GM19467 (cell line): ENCODE measurements around the gene ZNF79.

Source experiments
- ATAC-seq: cut with Tn5 transposase; IDR thresholded peaks from one replicate; pipeline ENCODE4 v1.9.1; 2021; ENCODE audit warnings: mild to moderate bottlenecking, moderate library complexity; ENCODE audit not compliant: unreplicated experiment

Gene ZNF79

DNA sequence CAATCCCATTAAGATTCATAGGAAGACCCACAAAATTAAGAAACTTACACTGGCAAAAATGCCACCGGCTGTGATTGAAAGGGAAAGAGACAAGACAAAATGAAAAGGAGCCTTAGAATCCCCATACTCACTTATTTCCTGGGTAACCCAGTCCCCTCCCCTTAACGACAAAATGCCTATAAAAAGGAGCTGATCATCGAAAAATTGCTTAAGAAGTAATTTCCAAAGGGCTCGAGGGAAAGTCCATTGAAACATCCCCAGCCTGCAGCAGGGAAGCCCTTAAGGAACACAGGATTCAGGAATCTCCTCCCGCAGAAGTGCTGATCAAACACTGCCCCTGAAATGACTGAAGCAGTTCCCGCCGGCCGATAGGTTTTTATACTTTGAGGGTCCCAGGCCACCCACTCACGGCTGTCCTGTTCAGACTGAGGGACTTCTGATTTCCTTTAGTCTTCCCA is 677 bp upstream of the ZNF79 start:
- no peak for ATAC-seq

DNA sequence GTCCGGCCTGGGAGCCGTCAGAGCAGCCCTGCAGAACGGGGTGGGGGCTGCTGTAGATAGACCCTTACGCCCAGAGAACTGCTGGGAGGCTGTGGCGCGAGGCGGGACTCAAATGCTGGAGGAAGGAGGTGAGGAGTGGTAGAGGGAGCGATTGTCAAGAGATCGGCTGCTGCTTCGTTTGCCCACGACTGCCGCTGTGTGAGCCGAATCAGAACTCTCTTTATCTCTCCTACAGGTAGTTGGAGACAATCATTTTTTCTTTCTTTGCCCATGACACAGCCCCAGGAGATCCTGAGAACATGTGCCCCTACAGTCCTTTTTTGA is 456 bp downstream of the ZNF79 start:
- no peak for ATAC-seq

GRCh38 chr9:127426756-127427155 is 2.6 kb downstream of the ZNF79 start:
- no peak for ATAC-seq

DNA sequence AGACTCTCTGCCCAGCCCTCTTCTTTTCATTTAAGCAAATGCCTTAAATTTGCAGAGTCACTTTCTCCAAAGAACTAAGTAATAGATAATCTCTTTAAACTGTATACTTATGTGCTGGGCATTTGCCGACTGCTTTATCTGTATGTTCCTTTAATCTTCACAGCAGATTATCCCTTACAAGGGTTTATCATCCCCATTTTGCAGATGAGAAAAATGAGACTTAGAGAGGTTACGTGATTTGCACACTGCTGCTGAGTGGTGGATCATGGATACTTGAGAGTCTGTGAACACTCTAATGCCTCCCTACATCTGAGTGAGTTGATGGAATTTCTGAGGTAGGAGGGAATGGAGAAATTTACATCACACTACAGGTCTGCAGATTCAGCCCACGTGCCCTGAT is 4.2 kb downstream of the ZNF79 start:
- ATAC-seq: no peak

- no peak for ATAC-seq
Observed at GRCh38 chr9:127430415-127430814, 6.2 kb downstream of the ZNF79 start.

DNA sequence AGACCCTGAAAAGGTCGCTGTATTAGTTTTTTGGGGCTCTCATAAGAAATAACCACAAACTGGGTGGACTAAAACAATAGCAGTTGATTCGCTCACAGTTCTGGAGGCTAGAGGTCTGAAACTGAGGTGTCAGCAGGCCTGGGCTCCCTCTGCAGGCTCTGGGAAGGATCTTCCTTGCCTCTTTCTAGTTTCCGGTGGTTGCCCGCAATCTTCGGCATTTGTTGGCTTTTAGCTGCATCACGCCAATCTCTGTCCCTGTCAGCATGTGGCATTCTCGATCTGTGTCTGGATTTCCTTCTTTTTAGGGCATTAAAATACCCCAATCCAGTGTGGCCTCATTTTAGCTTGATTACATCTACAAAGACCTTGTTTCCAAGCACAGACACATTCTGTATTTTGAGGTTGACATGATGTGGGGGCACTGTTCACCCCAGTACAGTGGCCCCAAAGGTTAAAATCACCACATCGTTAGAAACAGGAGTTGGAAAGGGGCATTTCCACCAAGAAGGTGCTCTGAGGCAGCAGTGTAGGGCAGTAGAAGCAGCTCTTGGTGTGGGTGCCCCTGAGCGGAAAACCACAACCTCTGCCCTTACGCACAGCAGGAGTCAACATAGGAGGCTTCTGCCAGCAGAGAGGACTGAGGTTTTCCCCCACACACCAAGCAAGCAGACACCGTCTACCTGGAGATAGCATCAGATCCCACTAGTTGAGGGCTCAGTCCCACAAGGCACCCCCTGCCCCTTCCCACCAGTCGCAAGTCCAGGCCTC is 13.5 kb downstream of the ZNF79 start:
- ATAC-seq: no peak

DNA sequence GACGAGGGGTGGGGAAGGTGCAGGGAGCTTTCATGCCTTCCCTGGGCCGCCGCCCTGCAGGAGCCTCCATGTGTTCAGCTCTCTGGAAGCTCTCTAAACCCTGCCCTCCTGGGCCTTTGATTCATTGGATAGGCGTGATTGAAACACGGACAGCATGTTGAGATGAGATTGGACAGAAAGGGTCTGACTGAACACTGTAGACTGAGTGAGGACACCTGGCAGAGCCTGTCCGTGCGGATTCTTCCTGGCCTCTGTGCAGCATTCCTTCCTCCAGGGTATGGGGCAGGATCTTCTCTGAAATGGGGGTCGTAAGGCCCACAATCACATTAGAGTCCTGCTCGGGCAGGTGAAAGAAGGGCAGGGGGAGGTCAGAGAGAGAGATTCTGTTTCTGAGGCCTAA is 14.2 kb downstream of the ZNF79 start:
- ATAC-seq: no peak

- no peak for ATAC-seq
Observed at GRCh38 chr9:127444283-127444920, 20.2 kb downstream of the ZNF79 start.

- no peak for ATAC-seq
Observed at GRCh38 chr9:127444921-127445850, 21.0 kb downstream of the ZNF79 start.

DNA sequence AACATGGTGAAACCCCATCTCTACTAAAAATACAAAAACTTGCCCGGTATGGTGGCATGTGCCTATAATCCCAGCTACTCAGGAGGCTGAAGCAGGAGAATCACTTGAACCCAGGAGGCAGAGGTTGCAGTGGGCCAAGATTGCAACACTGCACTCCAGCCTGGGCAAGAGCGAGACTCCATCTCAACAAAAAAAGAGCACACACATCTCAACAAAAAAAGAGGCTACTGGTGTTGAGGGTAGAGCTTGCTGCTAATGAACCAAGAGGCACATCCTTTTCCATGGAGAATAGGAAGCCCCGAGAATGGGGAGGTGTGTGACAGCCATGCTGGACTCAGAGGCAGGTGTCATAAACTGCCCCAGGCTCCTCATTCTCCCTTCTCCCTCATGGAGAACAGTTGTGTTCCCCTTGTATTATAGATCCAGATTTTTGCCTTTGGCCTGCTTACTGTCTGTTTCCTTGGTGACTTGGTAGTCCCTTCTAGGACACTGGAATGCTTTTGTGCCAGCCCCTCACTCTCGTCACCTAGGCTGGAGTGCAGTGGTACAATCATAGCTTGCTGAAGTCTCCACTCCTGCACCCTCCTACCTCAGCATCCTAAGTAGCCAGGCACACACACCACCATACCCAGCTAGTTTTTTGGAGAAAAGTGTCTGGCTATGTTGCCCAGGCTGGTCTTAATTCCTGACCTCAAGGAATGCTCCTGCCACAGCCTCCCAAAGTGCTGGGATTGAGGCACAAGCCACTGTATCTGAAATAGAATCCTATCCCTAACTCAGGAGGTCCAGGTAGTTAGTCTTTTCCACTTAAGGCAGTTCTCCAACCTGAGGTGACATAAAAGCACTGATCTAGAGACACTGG is 21.9 kb downstream of the ZNF79 start:
- no peak for ATAC-seq

- ATAC-seq: no peak
Observed at GRCh38 chr9:127446713-127447415, 22.7 kb downstream of the ZNF79 start.

DNA sequence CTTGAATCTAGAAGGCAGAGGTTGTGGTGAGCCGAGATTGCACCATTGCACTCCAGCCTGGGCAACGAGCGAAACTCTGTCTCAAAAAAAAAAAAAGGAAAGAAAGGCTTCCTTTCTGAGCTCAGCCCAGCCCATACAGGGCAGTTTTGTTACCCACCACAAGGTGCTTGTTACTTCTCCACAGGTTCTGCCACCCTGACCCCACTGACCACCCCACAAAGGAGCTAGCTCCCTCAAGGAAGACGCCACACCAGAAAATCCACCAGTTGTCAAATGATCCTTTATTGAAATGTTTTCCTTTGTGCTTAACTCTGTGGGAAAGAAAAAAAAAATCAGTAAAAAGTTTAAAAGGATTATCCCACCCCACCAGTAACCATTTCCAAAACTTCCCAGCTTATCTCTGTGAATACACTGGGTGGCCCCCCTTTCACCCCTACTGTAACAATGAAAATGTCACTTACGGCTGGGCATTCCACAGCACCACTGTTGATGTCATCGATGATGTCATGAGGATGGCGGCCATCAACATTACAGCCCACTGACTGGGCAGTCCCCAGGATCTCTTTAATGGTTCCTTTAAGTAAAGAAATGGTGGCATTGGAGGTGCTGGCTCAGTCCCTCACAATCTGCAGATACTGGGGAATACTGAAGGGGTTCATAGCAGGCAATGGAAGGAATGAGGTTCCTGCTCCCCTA is 23.4 kb downstream of the ZNF79 start:
- ATAC-seq: no peak

DNA sequence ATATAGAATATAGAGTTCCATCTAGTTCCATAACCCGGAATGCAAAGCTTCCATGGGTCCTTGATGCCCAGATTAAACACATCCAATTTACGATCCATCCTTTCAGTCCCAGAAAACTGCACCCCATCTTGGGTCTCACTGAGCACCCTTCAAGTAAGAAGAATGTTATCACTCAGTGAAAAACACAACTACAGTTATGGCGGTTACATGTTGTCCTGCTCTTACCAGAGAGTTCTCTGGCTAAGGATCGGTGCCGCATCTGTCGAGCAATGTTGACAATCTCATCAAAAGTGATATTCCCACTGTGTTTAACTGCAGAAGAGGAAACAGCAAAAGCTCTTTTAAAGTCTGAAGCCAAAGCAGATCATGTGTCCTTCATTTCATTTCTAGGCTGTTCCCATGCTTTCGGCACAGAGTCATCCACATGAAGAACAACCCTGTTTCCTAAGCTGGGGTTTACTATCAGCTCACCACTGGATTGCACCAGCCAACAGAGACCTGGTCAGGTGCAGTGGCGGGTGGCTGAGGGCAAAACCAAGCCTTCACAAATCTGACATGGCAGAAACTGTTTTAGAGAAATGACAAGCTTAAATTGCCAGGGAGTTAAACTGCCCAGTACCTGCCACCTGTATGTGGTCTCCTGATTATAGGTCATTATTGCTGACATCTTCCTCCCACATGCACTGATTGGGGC is 24.1 kb downstream of the ZNF79 start:
- no peak for ATAC-seq

- no peak for ATAC-seq
Observed at GRCh38 chr9:127449332-127449966, 25.3 kb downstream of the ZNF79 start.

DNA sequence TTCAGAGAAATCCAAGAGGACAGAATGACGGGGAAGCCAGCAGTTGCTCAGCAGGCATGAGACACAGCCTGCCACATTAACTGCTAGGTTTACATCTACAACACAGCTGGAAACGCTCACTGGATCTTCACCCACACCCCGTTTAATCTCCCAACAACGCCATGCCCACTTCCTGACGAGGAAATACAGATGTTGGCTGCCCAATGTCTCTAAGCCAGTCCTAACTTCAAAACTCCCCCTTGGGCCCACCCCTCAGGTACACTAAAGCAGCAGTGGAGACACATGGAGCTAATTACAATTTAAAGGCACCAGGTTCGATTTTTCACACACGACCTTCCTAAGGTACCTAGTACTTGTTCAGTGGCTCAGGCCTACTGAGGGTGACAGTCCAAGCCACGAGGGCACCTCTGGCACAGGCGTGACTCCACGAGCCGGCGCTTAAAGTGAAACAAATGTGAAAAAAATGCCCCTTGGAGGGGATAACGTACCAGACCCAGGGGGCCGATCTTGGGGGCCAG is 26.1 kb downstream of the ZNF79 start:
- ATAC-seq: no peak

DNA sequence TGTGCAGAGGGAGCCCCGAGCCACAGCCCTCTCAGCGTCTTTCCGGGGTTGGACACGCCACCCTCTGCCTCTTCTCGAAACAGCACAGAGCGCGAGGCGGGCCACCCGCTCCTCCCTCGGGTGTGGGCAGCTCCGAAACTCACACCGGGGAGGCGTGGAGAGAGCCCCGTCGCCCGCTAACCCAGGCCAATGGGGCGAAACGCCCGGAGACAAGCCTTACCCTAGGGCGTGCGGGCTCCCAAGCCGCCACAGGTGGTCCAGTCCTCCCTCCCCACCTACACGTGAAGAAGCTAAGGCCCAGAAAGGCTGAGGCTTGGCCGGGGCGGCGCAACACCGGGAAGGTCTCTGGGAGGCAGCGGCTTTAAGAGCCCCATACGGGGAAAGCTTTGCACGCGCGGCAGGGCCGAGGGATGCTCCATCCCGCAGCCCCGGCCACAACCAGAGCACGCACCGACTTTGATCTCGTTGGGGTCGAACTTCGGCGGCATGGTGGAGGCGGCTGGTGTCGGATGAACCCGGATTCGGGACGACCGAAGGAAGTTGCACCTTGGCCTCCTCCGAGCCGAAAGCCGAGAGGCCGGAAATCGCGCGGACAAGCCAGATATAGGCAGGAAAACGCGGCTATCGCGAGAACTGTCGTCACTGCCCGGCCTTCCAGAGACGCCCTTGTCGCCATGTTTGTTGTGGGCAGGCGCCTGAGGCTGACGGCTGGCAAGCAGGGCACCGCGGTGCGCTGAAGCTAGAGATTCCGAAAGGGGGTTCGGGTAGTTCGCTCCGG is 26.8 kb downstream of the ZNF79 start, which contains the start of the genes LRSAM1 and RPL12:
LRSAM1 (plus strand) TSS at position 681 of the 778 bp plus-strand sequence. CDS start 3,018 bp downstream, outside the sequence.
RPL12 (minus strand) TSS at position 577 of the 778 bp plus-strand sequence; CDS start at position 488, 89 bp downstream.
- ATAC-seq: peak; percentile 54

DNA sequence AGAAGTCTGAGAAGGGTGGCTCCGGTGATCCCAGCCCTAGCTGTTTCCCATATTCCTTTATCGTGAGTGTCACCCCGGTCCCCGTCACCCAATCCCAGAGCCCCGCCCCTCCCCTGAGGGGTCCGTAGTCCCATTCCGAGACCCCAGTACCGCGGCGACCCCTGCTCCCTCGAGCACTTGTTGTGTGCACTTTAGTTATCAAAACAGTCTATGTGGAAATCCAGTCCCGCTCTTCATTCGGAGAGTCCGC is 27.4 kb downstream of the ZNF79 start:
- ATAC-seq: peak; percentile 18
